RKO (cell line): ENCODE measurements around the gene RBM5.

Experiments
- DNase-seq: peaks from one replicate; pipeline ENCODE4 v3.0.0-alpha.2; 2016; ENCODE audit warnings: low spot score

The RBM5 gene

DNA sequence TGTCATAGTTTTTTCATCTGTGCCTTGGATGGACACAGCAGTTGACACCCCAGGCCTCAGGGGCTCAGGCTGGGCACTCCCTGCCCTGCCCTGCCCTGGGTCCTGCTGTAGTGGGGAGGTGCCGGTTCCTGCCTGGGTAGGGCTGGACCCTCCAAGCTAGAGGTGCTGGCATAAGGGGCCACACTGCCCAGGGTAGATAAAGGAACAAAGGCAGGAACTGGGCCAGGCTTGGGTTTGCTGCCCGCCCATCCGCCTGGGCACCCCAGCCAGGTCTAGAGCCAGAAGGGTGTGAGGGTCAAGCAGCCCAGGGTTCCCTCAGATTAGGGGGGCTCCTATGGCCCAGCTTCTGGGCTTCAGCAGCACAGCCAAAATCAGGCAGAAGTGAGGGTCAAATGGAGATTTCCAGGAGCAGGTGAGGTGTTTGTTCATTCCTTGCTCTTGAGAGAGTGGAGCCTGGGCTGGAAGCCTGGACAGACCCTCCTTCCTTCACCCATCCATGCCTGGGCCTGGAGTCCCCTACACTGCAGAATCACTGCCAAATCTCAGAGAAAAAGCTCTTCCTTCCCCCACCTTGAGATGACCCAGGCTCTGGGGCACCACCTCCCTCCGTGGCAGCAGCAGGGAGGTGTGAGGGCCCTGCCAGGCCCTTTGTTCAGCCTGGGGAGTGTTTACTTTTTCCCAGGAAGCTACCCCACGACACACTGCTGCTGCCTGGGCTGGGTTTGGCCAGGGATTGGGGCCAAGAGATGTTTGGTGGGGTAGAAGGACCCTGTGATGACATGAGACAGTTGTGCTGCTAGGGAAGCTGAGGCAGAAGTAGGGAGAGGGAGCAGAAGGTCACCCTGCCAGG is 73.5 kb downstream of the RBM5 start:
- no peak for DNase-seq

DNA sequence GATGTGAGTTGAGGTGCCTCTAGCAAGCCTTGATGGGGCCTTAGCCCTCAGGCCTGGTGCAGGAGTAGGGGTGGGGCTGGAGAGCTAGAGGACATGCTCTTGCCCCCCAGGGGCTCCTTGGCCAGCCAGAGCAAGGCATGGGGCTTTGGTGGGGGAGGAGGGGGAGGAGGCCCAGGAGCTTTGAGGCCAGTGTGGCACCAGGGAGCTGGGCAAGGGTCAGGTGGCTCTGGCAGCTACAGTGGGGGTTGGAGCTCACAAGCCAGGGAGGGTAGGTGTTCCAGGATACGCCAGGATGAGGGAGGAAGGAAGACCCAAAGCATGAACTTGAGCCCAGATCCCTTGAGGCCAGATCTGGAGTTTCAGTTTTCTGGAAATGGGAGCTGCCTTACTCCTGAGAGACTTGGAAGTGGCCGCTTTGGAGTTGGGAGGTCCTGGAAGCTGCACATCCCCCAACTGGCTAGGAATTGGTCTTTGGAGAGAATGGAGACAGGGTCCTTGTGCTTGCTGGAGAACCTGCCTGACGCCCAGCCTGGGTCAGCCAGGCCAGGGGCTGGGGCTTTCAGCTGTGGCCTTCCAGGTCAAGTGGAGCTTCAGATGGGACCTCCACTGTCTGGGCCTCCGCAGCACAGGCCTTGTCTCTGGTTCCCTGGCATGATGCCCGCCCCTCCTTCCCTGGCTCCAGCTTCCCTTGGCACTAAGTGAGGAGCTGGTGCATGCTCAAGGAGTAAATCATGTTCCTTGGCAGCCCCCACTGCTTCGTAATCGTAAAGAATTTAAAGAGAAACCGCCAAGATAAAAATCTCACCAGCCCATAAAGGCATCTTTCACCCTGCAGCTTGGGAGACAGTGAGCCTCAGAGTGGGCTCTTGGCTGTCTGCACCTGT is 75.1 kb downstream of the RBM5 start:
- DNase-seq, result peak; percentile 13

DNA sequence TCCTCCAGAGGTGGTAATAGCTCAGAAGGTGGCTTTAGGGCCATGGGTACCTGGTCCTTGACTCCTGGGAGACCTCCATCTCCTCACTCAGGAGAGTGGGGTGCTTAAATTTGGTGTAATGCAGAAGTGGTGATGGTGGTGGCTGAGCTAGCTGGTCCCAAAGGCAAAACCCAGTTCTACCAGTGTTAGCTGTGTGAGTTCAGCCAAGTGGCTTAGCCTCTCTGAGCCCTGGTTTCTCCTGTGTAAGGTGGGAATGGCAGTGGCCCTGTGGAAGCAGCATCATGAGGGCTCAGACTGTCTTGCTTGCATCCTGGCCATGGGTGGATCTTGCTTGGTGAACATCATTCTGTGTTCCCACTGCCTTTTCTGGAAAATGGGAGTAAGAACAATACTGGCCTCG is 75.8 kb downstream of the RBM5 start:
- no peak for DNase-seq

DNA sequence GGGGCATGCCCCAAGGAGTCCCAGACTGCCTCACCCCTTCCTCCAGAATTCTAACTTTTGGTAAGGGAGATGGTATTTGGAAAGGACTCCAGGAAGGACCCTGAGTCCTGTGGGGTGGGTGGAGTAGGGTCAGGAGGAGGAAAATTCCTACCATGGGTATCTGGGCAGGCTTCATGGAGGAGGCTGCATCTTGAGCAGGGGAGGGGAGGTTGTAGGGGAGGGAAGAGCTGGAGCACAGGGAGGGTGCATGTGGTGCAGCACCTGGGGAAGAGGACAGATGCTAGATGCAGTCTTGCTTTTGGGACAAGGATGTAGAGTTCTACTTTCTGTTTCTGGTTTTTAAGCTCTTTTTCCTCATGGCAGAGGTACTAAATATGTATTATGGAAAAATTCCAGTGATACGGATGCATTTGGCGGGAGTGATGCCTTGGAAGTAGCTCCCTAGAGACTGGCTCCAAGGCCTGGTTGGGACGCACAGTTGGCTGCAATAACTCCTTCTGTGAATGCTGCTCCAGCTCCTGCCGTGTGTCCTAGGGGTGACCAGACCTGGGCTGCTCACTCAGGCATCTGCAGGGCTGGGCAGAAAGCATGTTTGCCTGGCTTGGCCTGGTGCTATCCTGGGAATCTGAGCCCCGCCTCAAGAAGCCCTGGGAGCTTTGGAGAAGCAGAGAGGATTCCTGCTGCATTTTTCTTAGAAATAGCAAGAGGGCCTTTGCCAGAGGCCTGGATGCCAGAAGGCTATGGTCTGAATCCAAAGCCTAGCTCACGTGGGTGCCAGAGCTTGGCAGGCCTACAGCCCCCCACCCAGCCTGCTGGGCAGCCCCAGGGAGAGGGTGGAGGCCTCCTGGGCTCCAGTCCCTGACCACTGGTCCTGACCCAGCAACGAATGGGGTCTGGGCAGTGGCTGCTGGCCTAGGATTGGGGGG is 76.5 kb downstream of the RBM5 start:
- DNase-seq, result no peak

DNA sequence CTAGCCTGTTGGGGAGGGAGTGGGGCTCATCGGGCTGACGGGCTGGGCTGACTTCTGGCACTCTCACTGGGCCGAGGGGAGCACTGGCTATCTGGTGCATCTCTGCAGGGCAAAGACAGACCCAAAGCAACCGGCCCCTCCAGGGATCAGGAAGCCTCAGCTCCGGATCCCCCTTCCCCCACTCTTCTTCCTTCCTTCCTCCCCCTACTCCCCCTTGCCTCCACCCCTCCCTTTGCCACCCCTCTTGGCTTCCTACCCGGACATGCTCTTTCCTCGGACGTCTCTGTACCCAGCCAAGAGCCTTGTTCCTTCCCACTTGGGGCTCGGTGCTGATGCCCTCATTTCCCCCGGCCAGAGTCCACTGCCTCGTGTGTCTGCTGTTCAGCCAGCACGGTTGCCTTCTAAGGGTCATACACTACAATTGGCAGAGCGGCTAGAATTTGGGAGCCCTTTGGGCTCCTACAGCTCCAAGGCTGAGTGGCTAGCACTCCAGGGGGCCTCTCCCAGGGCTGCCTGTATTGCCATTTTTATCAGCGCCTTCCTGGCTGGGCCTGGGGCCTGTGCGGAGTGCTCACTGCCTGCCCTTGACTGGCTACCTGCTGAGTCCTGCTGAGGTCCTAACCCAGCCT is 77.3 kb downstream of the RBM5 start:
- no peak for DNase-seq

DNA sequence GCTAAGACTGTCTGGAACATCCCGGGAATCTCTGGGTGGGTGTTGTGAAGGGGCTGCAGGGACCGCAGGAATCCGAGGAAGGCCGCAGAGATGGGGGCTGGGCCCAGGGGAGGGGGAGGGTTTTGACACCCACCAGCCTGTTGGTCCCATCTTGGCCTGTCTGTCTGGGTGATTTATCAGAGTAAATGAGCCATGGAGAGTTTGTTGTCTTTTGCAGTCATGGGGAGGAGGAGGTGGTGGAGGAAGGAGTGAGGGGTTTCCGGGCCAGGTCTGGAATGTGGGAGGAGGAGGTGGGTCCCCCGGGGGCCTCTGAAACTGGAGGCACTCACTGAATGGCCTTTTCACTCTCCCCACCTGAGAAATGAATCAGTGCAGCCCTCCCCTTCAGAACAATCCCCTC is 77.9 kb downstream of the RBM5 start:
- no peak for DNase-seq

DNA sequence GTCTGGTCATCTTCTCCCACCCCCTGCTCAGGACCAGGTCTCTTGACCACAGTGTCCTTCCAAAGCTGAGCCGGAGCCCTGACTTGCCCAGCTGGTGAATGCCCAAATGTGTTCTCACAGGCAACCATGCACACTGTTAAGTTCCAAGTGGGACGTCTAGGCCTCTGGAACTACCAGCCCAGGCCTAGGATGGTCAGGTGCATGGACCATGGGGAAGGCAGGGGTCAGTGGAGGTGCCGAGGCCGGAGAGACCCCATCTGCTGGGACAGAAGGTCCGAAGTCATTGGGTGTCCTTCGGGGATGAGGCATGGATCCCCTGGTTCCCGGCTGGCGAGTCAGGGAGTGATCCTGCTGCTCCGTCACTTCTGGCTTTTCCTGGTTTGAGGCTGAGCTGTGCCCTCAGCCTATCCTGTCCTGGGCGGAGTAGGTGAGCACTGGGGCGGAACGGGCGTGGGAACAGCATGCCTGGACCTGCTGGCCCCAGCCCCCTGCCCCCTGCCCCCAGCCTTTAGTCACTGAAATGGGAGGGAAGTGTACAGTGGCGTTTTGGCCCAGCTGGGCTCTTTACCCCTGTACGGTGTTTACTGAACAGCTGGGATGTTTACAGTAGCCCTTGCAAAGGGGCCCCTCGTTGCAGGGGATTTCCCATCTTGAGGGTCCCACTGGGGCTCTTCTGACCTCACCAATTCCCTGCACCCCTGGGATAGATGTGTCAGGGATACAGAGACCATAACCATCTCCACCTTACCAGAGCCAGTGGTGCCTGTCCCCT is 78.5 kb downstream of the RBM5 start:
- DNase-seq, result no peak

DNA sequence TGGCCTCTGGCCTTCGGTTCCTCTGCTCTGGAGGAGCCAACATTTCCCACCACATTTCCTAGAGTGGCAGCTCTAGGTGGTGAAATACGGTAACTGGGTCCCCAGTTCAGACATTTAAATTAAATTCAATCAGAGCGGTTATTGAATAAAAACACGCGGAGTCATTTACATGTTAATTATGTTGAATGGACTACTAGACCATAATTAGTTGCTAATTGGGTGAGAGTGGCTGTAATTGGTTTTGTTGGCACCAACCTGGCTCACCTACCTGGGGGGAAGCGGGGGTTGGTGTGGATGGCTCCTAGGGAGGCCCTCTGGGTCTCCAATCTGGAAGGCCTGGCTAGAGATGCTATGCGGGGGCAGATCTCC is 79.1 kb downstream of the RBM5 start:
- no peak for DNase-seq

DNA sequence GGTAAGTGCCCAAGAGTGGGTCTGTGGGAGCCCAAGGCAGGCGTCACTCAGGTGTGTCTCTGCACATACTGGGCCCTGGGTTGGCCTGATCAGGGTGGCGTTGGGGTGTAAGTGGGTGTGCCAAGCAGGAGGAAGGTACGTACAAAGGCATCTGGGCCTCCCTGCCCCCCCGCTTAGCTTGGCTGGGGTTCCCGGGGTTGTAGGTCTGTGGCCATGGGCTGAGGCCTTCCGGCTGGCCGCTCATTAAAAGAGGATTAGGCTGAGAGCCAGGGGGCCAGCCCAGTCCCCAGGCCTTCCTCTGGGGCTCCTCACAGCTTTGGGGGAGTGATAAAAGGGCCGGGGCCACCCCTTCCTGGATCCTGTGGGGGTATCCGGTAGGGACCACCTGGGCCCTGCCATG is 79.7 kb downstream of the RBM5 start:
- DNase-seq, result no peak
